GM06990 (cell line): ENCODE data around the gene LYPD5.
"Not testable (repeated sequence)": the region's sequence is repeated elsewhere in the genome, so short reads cannot be mapped to it uniquely, and the experiment has no call there.

ENCODE experiments used
- DNase-seq: peaks from one replicate; pipeline ENCODE4 v3.0.0-alpha.2; 2011; ENCODE audit not compliant: insufficient read length; ENCODE audit errors: extremely low read depth
- H3K27me3 ChIP-seq: replicated peaks from 2 replicates; pipeline ENCODE4 v1.6.0; 2011; ENCODE audit warnings: low read length; ENCODE audit not compliant: control insufficient read depth, insufficient read depth
- H3K36me3 ChIP-seq: 2 replicates; pipeline ENCODE4 v1.5.1; 2011; ENCODE audit warnings: low read length; ENCODE audit not compliant: control insufficient read depth, insufficient read depth
- H3K4me3 ChIP-seq: replicated peaks from 2 replicates; pipeline ENCODE4 v1.5.1; 2011; ENCODE audit warnings: low read depth, mild to moderate bottlenecking, control low read depth, low read length
- TF ChIP-seq, protein P1 (sequence below): IDR thresholded peaks from 2 replicates; pipeline ENCODE4 v1.5.1; 2011; ENCODE audit warnings: low read length, control low read depth, mild to moderate bottlenecking, inconsistent platforms; ENCODE audit not compliant: insufficient read depth, poor library complexity, severe bottlenecking

LYPD5 gene

GRCh38 chr19:43779147-43779819, 23.0 kb downstream of the LYPD5 start:
- no peak for DNase-seq
- H3K36me3 ChIP-seq, result no peaks in the 10 kb centered on the region; the same call in 1 of the 2 replicates
- H3K4me3 ChIP-seq, result peak overlapping the region; percentile 87
- TF ChIP-seq, protein P1, sequence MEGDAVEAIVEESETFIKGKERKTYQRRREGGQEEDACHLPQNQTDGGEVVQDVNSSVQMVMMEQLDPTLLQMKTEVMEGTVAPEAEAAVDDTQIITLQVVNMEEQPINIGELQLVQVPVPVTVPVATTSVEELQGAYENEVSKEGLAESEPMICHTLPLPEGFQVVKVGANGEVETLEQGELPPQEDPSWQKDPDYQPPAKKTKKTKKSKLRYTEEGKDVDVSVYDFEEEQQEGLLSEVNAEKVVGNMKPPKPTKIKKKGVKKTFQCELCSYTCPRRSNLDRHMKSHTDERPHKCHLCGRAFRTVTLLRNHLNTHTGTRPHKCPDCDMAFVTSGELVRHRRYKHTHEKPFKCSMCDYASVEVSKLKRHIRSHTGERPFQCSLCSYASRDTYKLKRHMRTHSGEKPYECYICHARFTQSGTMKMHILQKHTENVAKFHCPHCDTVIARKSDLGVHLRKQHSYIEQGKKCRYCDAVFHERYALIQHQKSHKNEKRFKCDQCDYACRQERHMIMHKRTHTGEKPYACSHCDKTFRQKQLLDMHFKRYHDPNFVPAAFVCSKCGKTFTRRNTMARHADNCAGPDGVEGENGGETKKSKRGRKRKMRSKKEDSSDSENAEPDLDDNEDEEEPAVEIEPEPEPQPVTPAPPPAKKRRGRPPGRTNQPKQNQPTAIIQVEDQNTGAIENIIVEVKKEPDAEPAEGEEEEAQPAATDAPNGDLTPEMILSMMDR, result no peak
- no peaks in the 10 kb centered on the region for H3K27me3 ChIP-seq

GRCh38 chr19:43778651-43779050, 23.6 kb downstream of the LYPD5 start:
- TF ChIP-seq, protein P1, result no peak
- H3K27me3 ChIP-seq, result no peaks in the 10 kb centered on the region
- H3K4me3 ChIP-seq, result peak overlapping the region; percentile 87
- no peak for DNase-seq
- H3K36me3 ChIP-seq, result peaks cover 3% of the 10 kb centered on the region; the same call in 1 of the 2 replicates

- Histone ChIP-seq H3K4me3 (peak overlapping the region; percentile 41), H3K27me3 (no peaks in the 10 kb centered on the region), H3K36me3 (peaks cover 9% of the 10 kb centered on the region)
- DNase-seq, result no peak
- TF ChIP-seq, protein P1, result no peak
Observed at GRCh38 chr19:43777163-43777695, 25.0 kb downstream of the LYPD5 start.

- no peak overlapping the region; the same call in 1 of the 2 replicates for H3K4me3 ChIP-seq
- no peaks in the 10 kb centered on the region for H3K27me3 ChIP-seq
- H3K36me3 ChIP-seq, result peaks cover 13% of the 10 kb centered on the region
- DNase-seq, result no peak
- TF ChIP-seq, protein P1, result no peak
Observed at GRCh38 chr19:43776286-43776685, 26.0 kb downstream of the LYPD5 start.

- Histone ChIP-seq H3K4me3 (no peak overlapping the region), H3K27me3 (no peaks in the 10 kb centered on the region), H3K36me3 (peaks cover 18% of the 10 kb centered on the region)
- TF ChIP-seq, protein P1, result no peak
- no peak for DNase-seq
Observed at GRCh38 chr19:43775299-43775890, 26.9 kb downstream of the LYPD5 start.

- not testable (repeated sequence) for H3K4me3 ChIP-seq, H3K27me3 ChIP-seq
- peaks cover 23% of the 10 kb centered on the region for H3K36me3 ChIP-seq
Observed at GRCh38 chr19:43774940-43775258, 27.3 kb downstream of the LYPD5 start.

More at GRCh38 chr19:43774940-43775258, 27.3 kb downstream of the LYPD5 start:
- not testable (repeated sequence) for DNase-seq
